WERI-Rb-1 (cell line): ENCODE data around the gene IGFLR1.

Experiments
- DNase-seq: peaks from one replicate; pipeline ENCODE4 v3.0.0-alpha.2; 2020
- H3K27ac ChIP-seq: fragments of 250-450 bp; sonication (Bioruptor Pico); 2 replicates; pipeline ENCODE4 v1.5.1; 2020; ENCODE audit warnings: mild to moderate bottlenecking, moderate library complexity
- H3K27me3 ChIP-seq: fragments of 250-450 bp; sonication (Bioruptor Pico); 2 replicates; pipeline ENCODE4 v1.5.1; 2021; ENCODE audit warnings: mild to moderate bottlenecking, low read depth, moderate library complexity; ENCODE audit not compliant: insufficient read depth, severe bottlenecking
- H3K36me3 ChIP-seq: fragments of 250-450 bp; sonication (Bioruptor Pico); 2 replicates; pipeline ENCODE4 v1.5.1; 2020; ENCODE audit warnings: mild to moderate bottlenecking, moderate library complexity
- H3K4me3 ChIP-seq: 2 replicates; pipeline ENCODE4 v1.5.1; 2011; ENCODE audit warnings: low read depth, mild to moderate bottlenecking, control low read depth, low read length
- H3K9me3 ChIP-seq: fragments of 250-450 bp; sonication (Bioruptor Pico); 2 replicates; pipeline ENCODE4 v1.5.1; 2021; ENCODE audit warnings: mild to moderate bottlenecking, moderate library complexity; ENCODE audit not compliant: severe bottlenecking
- TF ChIP-seq, protein P1 (sequence below): IDR thresholded peaks from 2 replicates; pipeline ENCODE4 v1.5.1; 2011; ENCODE audit warnings: low read depth, mild to moderate bottlenecking, control low read depth, inconsistent platforms, low read length

The IGFLR1 gene

DNA sequence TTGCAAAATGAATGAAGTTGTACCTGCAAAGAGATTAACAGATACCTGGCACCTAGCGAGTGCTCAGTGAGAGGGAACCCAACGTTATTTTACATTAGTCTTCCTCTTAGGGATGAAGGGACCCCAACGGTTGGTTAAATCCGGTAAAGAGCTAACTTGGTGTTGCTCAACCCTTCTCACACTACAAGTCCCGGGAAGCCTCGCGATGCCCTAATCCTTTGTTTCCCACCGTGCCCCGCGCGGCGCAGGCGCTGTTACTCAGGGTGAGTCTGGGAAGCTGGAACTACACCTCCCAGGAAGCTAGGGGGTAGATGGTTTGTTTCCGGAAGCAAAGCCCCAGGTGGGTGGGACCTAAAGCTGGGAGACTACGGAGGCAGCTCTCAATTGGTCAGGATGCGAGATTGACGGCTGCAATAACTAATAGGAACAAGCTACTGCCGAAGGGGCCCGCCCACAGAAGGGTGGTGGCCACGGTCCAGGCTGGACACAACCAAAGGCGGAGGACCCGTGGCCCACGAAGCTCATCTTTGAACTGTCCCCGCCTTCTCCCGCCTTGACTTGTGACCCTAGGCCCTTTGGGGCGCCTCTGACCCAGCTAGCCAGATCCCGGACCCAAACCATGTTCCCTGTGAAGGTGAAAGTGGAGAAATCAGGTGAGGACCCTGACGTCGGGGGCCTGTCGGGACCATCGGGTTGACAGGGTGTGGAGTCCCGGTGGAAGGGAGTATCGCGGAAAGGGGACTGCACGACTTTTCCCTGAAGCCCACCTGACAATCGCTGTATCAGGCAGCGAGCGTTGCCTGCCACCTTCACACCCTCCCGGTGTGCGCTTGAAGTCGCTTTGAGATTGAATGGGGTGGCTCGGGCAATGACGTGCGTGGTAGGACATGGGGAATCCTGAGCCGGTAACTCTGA, 6.1 kb upstream of the IGFLR1 start, which contains the start of gene LIN37:
LIN37 (plus strand) TSS at position 471 of the 915 bp plus-strand sequence; CDS start at position 620, 149 bp downstream.
- no peaks in the 10 kb centered on the region for H3K27me3 ChIP-seq
- peak; percentile 99 for DNase-seq
- TF ChIP-seq, protein P1, sequence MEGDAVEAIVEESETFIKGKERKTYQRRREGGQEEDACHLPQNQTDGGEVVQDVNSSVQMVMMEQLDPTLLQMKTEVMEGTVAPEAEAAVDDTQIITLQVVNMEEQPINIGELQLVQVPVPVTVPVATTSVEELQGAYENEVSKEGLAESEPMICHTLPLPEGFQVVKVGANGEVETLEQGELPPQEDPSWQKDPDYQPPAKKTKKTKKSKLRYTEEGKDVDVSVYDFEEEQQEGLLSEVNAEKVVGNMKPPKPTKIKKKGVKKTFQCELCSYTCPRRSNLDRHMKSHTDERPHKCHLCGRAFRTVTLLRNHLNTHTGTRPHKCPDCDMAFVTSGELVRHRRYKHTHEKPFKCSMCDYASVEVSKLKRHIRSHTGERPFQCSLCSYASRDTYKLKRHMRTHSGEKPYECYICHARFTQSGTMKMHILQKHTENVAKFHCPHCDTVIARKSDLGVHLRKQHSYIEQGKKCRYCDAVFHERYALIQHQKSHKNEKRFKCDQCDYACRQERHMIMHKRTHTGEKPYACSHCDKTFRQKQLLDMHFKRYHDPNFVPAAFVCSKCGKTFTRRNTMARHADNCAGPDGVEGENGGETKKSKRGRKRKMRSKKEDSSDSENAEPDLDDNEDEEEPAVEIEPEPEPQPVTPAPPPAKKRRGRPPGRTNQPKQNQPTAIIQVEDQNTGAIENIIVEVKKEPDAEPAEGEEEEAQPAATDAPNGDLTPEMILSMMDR, result no peak
- H3K27ac ChIP-seq, result peak within 1 kb of the TSS; percentile 61
- peaks cover 10% of the 10 kb centered on the region for H3K36me3 ChIP-seq
- H3K9me3 ChIP-seq, result no peaks in the 10 kb centered on the region
- peak within 1 kb of the TSS; percentile 84 for H3K4me3 ChIP-seq

DNA sequence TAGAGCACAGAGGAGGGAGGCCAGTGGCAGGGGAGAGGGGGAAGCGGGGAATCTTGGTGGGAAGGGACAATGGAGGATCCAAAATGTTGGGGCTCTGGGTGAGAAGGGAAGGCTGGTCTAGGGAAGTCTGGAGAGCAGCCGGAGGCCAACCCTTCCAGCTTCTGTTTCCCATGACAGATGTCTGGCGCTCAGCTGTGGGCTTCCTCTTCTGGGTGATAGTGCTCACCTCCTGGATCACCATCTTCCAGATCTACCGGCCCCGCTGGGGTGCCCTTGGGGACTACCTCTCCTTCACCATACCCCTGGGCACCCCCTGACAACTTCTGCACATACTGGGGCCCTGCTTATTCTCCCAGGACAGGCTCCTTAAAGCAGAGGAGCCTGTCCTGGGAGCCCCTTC, 4.3 kb upstream of the IGFLR1 start:
- Histone ChIP-seq H3K9me3 (no peaks in the 10 kb centered on the region), H3K27ac (no peak overlapping the region)

DNA sequence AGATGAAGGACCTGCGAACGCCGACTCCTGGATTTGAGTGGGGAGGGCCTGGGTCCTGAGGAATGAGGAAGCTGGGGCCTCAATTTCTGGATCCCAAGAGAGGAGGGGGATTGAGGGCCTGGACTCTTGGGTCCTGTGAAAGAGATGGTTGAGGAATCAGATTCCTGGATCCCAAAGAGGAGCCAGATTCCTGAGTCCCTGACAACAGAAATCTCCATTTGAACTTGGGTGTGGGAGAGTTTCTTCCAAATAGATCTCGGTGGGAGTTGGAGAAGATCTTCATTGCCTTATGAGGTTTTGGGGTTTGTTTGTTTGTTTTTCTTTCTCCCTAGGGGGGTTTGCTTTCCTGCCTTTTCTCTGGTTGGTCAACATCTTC, 3.8 kb upstream of the IGFLR1 start:
- DNase-seq, result no peak
- Histone ChIP-seq H3K4me3 (peak overlapping the region; percentile 83), H3K27me3 (no peaks in the 10 kb centered on the region), H3K27ac (peak overlapping the region; percentile 95), H3K9me3 (no peaks in the 10 kb centered on the region), H3K36me3 (peaks cover 6% of the 10 kb centered on the region; the same call in 1 of the 2 replicates)
- TF ChIP-seq, protein P1, result no peak

More for the DNA sequence above, 4.3 kb upstream of the IGFLR1 start:
- TF ChIP-seq, protein P1, result no peak
- H3K4me3 ChIP-seq, result no peak overlapping the region
- no peaks in the 10 kb centered on the region for H3K27me3 ChIP-seq
- H3K36me3 ChIP-seq, result peaks cover 6% of the 10 kb centered on the region; the same call in 1 of the 2 replicates
- DNase-seq, result no peak

DNA sequence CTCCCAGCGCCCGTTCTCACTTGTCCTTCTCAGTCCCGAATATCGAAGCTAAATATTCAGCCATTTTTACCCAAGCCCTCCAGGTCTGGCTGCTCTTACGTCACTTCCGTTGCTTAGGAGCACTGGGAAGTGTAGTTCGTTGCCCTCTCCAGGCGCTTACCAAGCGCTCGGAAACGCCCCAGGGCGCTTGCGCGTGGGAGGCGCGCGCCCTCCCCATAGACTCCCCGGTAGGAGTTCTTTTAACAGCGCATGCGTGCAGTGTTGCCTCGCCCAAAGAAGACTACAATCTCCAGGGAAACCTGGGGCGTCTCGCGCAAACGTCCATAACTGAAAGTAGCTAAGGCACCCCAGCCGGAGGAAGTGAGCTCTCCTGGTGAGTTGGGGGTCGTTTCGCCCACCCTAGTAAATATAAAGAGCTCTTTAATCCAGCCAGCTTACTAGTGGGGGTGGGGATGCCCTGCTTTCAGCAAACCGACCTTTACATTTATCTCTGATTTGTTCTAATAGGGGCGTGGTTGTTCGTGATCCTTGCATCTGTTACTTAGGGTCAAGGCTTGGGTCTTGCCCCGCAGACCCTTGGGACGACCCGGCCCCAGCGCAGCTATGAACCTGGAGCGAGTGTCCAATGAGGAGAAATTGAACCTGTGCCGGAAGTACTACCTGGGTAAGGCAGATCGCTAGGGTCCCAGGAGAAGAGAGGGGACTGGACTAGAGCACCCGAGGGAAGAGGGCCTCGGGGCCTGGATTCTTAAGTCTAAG, 3.3 kb upstream of the IGFLR1 start, which contains the start of the genes PSENEN and U2AF1L4:
PSENEN (plus strand) TSS at position 324 of the 759 bp plus-strand sequence; CDS start at position 604, 280 bp downstream.
U2AF1L4 (minus strand) TSS at position 91 of the 759 bp plus-strand sequence; CDS start at position 64, 27 bp downstream.
- H3K27me3 ChIP-seq, result no peaks in the 10 kb centered on the region
- TF ChIP-seq, protein P1, result no peak
- no peaks in the 10 kb centered on the region for H3K9me3 ChIP-seq
- H3K36me3 ChIP-seq, result peaks cover 6% of the 10 kb centered on the region; the same call in 1 of the 2 replicates
- peak; percentile 97 for DNase-seq
- H3K4me3 ChIP-seq, result peak within 1 kb of the TSS; percentile 83
- peak within 1 kb of the TSS; percentile 95 for H3K27ac ChIP-seq

DNA sequence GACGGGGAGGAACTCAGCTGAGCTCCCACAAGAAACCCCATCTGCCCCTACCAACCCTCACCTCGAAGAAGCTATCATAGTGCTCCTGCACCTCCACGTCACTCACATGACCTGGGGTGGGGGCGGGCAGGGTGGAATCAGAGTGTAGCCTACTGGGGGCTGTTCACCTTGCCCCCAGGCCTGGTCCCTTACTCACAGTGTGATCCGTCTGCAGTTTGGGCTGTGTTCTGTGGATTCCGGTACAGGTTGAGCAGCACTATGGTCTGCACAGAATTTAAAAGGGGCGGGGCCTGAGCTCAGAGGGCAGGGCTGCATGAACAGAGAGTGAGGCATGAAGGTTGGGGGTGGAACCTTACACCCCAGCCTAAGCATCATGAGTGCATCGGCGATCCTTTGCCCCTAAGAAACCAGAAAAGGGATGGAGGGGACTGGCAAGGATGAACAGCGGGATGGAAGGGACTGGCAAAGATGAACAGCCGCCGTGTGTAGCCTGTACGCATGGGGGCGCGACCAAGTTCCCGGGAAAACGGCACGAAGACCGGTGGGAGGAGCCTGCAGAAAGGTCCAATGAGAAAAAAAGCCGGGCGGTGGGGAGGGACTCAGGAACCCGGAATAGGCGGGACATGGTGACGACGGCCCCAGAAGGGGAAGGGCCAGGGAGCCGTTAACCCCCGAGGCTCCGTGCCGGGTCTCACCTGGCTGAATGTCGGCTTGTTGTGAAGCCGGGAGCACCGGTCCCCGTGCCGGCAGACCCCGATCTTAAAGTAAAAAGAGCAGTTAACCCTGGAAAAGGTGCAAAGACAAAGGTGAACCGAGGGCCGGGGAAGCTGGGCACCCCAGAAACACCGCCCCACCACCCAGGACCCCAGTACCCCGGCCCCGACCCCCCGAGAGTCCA, 2.4 kb upstream of the IGFLR1 start:
- Histone ChIP-seq H3K27me3 (no peaks in the 10 kb centered on the region), H3K36me3 (peaks cover 6% of the 10 kb centered on the region; the same call in 1 of the 2 replicates), H3K27ac (peak overlapping the region; percentile 95), H3K9me3 (no peaks in the 10 kb centered on the region), H3K4me3 (peak overlapping the region; percentile 83)
- DNase-seq, result peak; percentile 97
- TF ChIP-seq, protein P1, result peak; percentile 60
